Tibial nerve (tissue), 4 donors: Measurements from ENCODE around the gene ATAT1. TPM values are rescaled to one million over a fixed set of nuclear protein-coding genes. Genes with fewer than 3 reads are reported as not detected.
A peak's percentile ranks its signal among the peaks of the same experiment; 100 is the strongest.

Source experiments
- DNase-seq, 2 donors: peaks; one replicate each; pipeline ENCODE4 v3.0.0-alpha.2; 2019; ENCODE audit warnings: low spot score in 2 of 2
- H3K27ac ChIP-seq, 4 donors: fragments of 200-600 bp; sonication (generic) in 3 of 4; one replicate each; pipeline ENCODE4 v1.5.1; 2017 to 2019; ENCODE audit warnings: mild to moderate bottlenecking in 1 of 4
- H3K27me3 ChIP-seq, 2 donors: fragments of 200-600 bp; sonication (generic) in 1 of 2; one replicate each; pipeline versions ENCODE4 v1.5.1 to v1.6.0; 2017 to 2019
- H3K36me3 ChIP-seq, 3 donors: fragments of 200-600 bp; sonication (generic); one replicate each; pipeline ENCODE4 v1.5.1; 2018 to 2019
- H3K4me1 ChIP-seq, 4 donors: fragments of 200-600 bp; sonication (generic) in 3 of 4; one replicate each; pipeline ENCODE4 v1.5.1; 2017 to 2019
- H3K4me3 ChIP-seq, 4 donors: fragments of 200-600 bp; sonication (generic) in 3 of 4; one replicate each; pipeline ENCODE4 v1.5.1; 2017 to 2019; ENCODE audit warnings: mild to moderate bottlenecking in 1 of 4, moderate library complexity in 1 of 4
- H3K9me3 ChIP-seq, 4 donors: fragments of 200-600 bp; sonication (generic) in 3 of 4; one replicate each; pipeline ENCODE4 v1.5.1; 2017 to 2019
- CTCF ChIP-seq, 5 experiments: fragments of 200-600 bp in 3 of 5; fragments of 450-650 bp in 2 of 5; sonication (generic) in 3 of 5; IDR thresholded peaks; one replicate each; pipeline ENCODE4 v1.5.1; 2016 to 2019; ENCODE audit warnings: antibody characterized with exemption in 5 of 5, mild to moderate bottlenecking in 3 of 5, moderate library complexity in 2 of 5
- EP300 ChIP-seq, 2 donors: sonication (generic); formaldehyde crosslinking; IDR thresholded peaks; one replicate each; pipeline ENCODE4 v1.6.1; 2017; ENCODE audit warnings: antibody characterized with exemption in 2 of 2, mild to moderate bottlenecking in 1 of 2
- POLR2A ChIP-seq, 2 donors: fragments of 450-650 bp; IDR thresholded peaks; one replicate each; pipeline ENCODE4 v1.6.1; 2017; ENCODE audit warnings: antibody characterized with exemption in 2 of 2, mild to moderate bottlenecking in 2 of 2, moderate library complexity in 2 of 2
- WGBS, 2 donors: methylation state at CpG; one replicate each; pipeline ENCODE4 v1.1.5; 2018; 5-methylcytosine and 5-hydroxymethylcytosine counted together
- total RNA-seq, 4 donors: library from RNA; depleted of rRNA; stranded (reverse); fragments of >200 nt; gene quantifications; one replicate each; pipeline ENCODE4 v1.1.0, GENCODE V29; 2016

The ATAT1 gene
- total RNA-seq, 4 donors from 2014 or later = 5.5 to 18.0 (median 7.7) TPM

- H3K27ac ChIP-seq = peak overlapping the region in 2 of 4 donors; percentile 9 to 100
- 78 to 80% methylated on average over 4 of the region's 4 CpGs for WGBS, 2 donors
- TF ChIP-seq POLR2A (IDR thresholded peaks at IDR 0.05) (no peak), EP300 (IDR thresholded peaks at IDR 0.05) (no peak), CTCF (IDR thresholded peaks at IDR 0.05) (no peak)
Observed at GRCh38 chr6:30610065-30610464, 16.6 kb upstream of the ATAT1 start.

DNA sequence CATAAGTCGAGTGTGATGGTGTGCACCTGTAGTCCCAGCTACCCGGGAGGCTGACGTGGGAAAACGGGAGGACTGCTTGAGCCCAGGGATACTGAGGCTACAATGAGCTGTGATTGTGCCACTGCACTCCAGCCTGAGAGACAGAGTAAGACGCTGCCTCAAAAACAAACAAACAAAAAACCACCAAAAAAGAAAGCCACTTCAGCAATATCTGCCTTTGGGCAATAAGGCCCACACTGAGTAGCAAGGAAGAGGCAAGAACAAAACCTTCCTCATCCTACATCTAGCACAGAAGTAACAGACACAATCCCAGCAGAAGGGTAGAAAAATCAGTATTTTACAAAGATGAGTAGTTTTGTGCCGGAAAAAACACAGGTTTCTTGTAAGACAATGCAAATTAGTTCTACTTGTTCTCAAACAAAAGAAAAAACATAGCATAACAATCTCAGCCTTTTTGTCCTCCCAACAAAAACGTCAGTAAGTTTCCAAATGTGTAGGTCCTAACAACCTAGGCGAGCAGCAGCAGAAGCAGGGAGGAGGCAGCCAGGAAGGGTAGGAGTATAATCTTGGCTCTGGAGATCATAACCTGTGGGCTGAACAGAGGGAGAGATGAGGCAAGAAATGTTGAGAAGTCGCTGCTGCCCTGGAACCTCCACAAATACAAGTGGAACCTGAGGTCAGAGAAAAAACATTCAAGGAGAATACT is 15.4 kb upstream of the ATAT1 start:
- Histone ChIP-seq H3K4me1 (peaks cover 0 to 60% (median 39%) of the 10 kb centered on the region in 4 donors), H3K27ac (peak overlapping the region in 2 of 4 donors; percentile 57 to 100)
- no peak for TF ChIP-seq CTCF (IDR thresholded peaks at IDR 0.05)
- TF ChIP-seq EP300 (IDR thresholded peaks at IDR 0.05) = no peak
- TF ChIP-seq POLR2A (IDR thresholded peaks at IDR 0.05) = no peak

More at GRCh38 chr6:30610065-30610464, 16.6 kb upstream of the ATAT1 start:
- H3K36me3 ChIP-seq = peaks cover 0 to 45% (median 12%) of the 10 kb centered on the region in 3 donors
- DNase-seq = no peak
- H3K27me3 ChIP-seq = no peaks in the 10 kb centered on the region
- H3K9me3 ChIP-seq = no peaks in the 10 kb centered on the region
- H3K4me1 ChIP-seq = peaks cover 0 to 60% (median 39%) of the 10 kb centered on the region in 4 donors
- H3K4me3 ChIP-seq = no peak overlapping the region

GRCh38 chr6:30611856-30612194 is 14.8 kb upstream of the ATAT1 start:
- no peak for DNase-seq
- peak overlapping the region in 2 of 4 donors; percentile 57 to 100 for H3K27ac ChIP-seq
- 64 to 66% methylated on average over 2 of the region's 2 CpGs for WGBS, 2 donors
- H3K36me3 ChIP-seq = peaks cover 5 to 38% (median 7%) of the 10 kb centered on the region in 3 donors
- no peak for TF ChIP-seq EP300 (IDR thresholded peaks at IDR 0.05)
- no peak for TF ChIP-seq POLR2A (IDR thresholded peaks at IDR 0.05)
- TF ChIP-seq CTCF (IDR thresholded peaks at IDR 0.05) = no peak
- no peak overlapping the region for H3K4me3 ChIP-seq
- peaks cover 0 to 60% (median 39%) of the 10 kb centered on the region in 4 donors for H3K4me1 ChIP-seq
- no peaks in the 10 kb centered on the region for H3K27me3 ChIP-seq
- H3K9me3 ChIP-seq = no peaks in the 10 kb centered on the region

More for the DNA sequence above, 15.4 kb upstream of the ATAT1 start:
- no peak for DNase-seq
- H3K36me3 ChIP-seq = peaks cover 2 to 38% (median 2%) of the 10 kb centered on the region in 3 donors
- no peaks in the 10 kb centered on the region for H3K9me3 ChIP-seq
- H3K27me3 ChIP-seq = no peaks in the 10 kb centered on the region
- H3K4me3 ChIP-seq = no peak overlapping the region
- WGBS, 2 donors = 65 to 69% methylated on average over 9 of the region's 9 CpGs

DNA sequence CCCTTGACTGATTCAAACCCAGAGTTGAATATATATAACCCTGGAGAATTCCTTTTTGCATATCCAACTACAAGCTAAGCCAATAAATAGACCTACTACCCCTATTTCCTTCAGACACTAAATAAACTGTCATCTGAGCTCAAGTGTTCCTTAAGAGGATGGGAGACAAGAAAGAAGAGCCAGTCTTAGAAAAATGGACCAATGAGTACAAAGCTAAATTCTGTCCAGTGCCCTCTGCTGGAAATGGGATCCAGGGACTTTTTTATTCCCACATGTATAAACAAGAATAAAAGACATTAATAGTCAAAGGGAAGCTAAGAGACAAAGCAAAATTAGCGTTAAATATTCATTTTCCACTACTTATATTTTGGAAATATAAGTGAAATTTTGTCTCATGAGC is 14.5 kb upstream of the ATAT1 start:
- Histone ChIP-seq H3K36me3 (peaks cover 7 to 36% (median 8%) of the 10 kb centered on the region in 3 donors), H3K9me3 (no peaks in the 10 kb centered on the region), H3K4me3 (no peak overlapping the region), H3K27ac (peak overlapping the region in 3 of 4 donors; percentile 95 to 100 (median 99)), H3K4me1 (peaks cover 0 to 60% (median 39%) of the 10 kb centered on the region in 4 donors), H3K27me3 (no peaks in the 10 kb centered on the region)
- WGBS, 2 donors = 68 to 79% methylated on average over 1 of the region's 1 CpG
- TF ChIP-seq EP300 (IDR thresholded peaks at IDR 0.05) = no peak
- TF ChIP-seq POLR2A (IDR thresholded peaks at IDR 0.05) = no peak
- peak in 1 of 5 experiments; percentile 20 for TF ChIP-seq CTCF (IDR thresholded peaks at IDR 0.05)
- no peak for DNase-seq

GRCh38 chr6:30612687-30613248 is 13.9 kb upstream of the ATAT1 start:
- peaks cover 0 to 58% (median 39%) of the 10 kb centered on the region in 4 donors for H3K4me1 ChIP-seq
- no peak for DNase-seq
- TF ChIP-seq EP300 (IDR thresholded peaks at IDR 0.05) = no peak
- no peak for TF ChIP-seq POLR2A (IDR thresholded peaks at IDR 0.05)
- no peak for TF ChIP-seq CTCF (IDR thresholded peaks at IDR 0.05)
- no peak overlapping the region for H3K4me3 ChIP-seq
- H3K27me3 ChIP-seq = no peaks in the 10 kb centered on the region
- peak overlapping the region; percentile 94 to 100 (median 97) for H3K27ac ChIP-seq
- peaks cover 7 to 31% (median 8%) of the 10 kb centered on the region in 3 donors for H3K36me3 ChIP-seq
- H3K9me3 ChIP-seq = no peaks in the 10 kb centered on the region
- WGBS, 2 donors = 43 to 47% methylated on average over 6 of the region's 6 CpGs
